HFF-Myc (cell line): Measurements from ENCODE around the gene HLF.

Source experiments
- DNase-seq: peaks from one replicate; pipeline ENCODE4 v3.0.0-alpha.2; 2011; ENCODE audit warnings: low read depth; ENCODE audit errors: extremely low read depth
- H3K4me3 ChIP-seq: replicated peaks from 2 replicates; pipeline ENCODE4 v1.5.1; 2011; ENCODE audit warnings: low read depth, mild to moderate bottlenecking, control low read depth, low read length
- TF ChIP-seq, protein P1 (sequence below): IDR thresholded peaks from 2 replicates; pipeline ENCODE4 v1.5.1; 2012; ENCODE audit warnings: mild to moderate bottlenecking, low read depth, low read length, control low read depth; ENCODE audit errors: missing control alignments

Gene HLF

DNA sequence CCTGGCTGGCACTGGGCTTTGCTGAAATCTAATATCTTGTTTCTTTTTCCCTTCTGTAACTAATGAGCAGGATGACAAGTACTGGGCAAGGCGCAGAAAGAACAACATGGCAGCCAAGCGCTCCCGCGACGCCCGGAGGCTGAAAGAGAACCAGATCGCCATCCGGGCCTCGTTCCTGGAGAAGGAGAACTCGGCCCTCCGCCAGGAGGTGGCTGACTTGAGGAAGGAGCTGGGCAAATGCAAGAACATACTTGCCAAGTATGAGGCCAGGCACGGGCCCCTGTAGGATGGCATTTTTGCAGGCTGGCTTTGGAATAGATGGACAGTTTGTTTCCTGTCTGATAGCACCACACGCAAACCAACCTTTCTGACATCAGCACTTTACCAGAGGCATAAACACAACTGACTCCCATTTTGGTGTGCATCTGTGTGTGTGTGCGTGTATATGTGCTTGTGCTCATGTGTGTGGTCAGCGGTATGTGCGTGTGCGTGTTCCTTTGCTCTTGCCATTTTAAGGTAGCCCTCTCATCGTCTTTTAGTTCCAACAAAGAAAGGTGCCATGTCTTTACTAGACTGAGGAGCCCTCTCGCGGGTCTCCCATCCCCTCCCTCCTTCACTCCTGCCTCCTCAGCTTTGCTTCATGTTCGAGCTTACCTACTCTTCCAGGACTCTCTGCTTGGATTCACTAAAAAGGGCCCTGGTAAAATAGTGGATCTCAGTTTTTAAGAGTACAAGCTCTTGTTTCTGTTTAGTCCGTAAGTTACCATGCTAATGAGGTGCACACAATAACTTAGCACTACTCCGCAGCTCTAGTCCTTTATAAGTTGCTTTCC lies 56.0 kb downstream of the HLF start:
- no peak for DNase-seq
- no peak overlapping the region; the same call in 1 of the 2 replicates for H3K4me3 ChIP-seq
- TF ChIP-seq, protein P1, sequence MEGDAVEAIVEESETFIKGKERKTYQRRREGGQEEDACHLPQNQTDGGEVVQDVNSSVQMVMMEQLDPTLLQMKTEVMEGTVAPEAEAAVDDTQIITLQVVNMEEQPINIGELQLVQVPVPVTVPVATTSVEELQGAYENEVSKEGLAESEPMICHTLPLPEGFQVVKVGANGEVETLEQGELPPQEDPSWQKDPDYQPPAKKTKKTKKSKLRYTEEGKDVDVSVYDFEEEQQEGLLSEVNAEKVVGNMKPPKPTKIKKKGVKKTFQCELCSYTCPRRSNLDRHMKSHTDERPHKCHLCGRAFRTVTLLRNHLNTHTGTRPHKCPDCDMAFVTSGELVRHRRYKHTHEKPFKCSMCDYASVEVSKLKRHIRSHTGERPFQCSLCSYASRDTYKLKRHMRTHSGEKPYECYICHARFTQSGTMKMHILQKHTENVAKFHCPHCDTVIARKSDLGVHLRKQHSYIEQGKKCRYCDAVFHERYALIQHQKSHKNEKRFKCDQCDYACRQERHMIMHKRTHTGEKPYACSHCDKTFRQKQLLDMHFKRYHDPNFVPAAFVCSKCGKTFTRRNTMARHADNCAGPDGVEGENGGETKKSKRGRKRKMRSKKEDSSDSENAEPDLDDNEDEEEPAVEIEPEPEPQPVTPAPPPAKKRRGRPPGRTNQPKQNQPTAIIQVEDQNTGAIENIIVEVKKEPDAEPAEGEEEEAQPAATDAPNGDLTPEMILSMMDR: no peak

DNA sequence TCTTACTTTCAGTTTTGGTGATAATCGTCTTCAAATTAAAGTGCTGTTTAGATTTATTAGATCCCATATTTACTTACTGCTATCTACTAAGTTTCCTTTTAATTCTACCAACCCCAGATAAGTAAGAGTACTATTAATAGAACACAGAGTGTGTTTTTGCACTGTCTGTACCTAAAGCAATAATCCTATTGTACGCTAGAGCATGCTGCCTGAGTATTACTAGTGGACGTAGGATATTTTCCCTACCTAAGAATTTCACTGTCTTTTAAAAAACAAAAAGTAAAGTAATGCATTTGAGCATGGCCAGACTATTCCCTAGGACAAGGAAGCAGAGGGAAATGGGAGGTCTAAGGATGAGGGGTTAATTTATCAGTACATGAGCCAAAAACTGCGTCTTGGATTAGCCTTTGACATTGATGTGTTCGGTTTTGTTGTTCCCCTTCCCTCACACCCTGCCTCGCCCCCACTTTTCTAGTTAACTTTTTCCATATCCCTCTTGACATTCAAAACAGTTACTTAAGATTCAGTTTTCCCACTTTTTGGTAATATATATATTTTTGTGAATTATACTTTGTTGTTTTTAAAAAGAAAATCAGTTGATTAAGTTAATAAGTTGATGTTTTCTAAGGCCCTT lies 56.8 kb downstream of the HLF start:
- TF ChIP-seq, protein P1: no peak
- DNase-seq: no peak
- peak overlapping the region; percentile 13; the same call in 1 of the 2 replicates for H3K4me3 ChIP-seq

DNA sequence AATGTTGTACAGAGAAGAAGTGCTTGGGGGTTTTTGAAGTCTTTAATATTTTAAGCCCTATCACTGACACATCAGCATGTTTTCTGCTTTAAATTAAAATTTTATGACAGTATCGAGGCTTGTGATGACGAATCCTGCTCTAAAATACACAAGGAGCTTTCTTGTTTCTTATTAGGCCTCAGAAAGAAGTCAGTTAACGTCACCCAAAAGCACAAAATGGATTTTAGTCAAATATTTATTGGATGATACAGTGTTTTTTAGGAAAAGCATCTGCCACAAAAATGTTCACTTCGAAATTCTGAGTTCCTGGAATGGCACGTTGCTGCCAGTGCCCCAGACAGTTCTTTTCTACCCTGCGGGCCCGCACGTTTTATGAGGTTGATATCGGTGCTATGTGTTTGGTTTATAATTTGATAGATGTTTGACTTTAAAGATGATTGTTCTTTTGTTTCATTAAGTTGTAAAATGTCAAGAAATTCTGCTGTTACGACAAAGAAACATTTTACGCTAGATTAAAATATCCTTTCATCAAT lies 57.8 kb downstream of the HLF start:
- TF ChIP-seq, protein P1: no peak
- H3K4me3 ChIP-seq: no peak overlapping the region

DNA sequence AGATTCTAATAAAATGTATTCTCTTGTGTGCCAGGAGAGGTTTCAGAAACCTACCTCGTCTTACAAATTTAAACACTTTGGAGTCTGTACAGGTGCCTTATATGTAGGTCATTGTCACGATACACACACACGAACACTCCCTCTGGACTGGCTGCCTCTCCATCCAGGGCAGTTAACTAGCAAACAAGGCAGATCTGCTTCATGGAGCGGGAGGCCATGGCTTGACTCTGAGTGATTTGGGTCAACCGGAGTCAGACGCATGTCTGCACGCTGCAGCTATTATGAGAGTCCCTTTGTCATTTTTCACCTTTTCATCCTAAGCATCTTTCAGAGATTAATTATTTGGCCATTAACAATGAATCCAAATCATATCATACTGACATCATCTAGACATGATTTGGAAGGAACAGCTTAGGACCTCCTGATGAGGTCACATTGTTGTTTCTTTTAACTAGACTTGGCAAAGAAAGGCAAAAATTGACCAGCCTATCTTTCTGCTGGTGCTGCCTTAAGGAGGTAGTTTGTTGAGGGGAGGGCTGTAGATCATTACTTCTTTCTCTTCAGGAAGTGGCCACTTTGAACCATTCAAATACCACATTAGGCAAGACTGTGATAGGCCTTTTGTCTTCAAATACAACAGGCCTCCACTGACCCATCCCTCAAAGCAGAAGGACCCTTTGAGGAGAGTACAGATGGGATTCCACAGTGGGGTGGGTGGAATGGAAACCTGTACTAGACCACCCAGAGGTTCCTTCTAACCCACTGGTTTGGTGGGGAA lies 58.9 kb downstream of the HLF start:
- no peak for DNase-seq
- no peak overlapping the region for H3K4me3 ChIP-seq
- TF ChIP-seq, protein P1: no peak

More for the DNA sequence above, 57.8 kb downstream of the HLF start:
- DNase-seq: peak; percentile 6

DNA sequence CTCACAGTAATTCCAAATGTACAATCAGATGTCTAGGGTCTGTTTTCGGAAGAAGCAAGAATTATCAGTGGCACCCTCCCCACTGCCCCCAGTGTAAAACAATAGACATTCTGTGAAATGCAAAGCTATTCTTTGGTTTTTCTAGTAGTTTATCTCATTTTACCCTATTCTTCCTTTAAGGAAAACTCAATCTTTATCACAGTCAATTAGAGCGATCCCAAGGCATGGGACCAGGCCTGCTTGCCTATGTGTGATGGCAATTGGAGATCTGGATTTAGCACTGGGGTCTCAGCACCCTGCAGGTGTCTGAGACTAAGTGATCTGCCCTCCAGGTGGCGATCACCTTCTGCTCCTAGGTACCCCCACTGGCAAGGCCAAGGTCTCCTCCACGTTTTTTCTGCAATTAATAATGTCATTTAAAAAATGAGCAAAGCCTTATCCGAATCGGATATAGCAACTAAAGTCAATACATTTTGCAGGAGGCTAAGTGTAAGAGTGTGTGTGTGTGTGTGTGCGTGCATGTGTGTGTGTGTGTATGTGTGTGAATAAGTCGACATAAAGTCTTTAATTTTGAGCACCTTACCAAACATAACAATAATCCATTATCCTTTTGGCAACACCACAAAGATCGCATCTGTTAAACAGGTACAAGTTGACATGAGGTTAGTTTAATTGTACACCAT lies 59.7 kb downstream of the HLF start:
- TF ChIP-seq, protein P1: no peak
- no peak for DNase-seq
- no peak overlapping the region for H3K4me3 ChIP-seq

DNA sequence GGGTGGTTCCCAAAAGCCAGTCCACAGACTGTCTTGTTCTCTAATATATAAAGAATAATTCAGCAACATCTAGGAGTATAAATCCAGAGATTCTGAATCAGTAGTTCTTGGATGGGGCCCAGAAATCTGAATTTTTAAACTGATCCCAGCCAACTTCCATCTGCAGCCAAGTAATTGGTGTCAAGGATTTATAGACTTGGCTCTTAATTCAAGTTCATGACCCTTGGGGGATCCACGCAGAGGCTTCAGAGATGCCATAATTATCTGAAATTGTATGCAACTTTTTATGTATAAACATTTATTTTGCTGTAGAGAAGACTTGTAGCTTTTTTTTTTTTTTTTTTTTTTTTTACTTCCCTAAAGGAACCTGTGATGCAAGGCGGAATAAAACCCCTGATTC lies 60.6 kb downstream of the HLF start:
- TF ChIP-seq, protein P1: no peak
- DNase-seq: no peak

More for the DNA sequence above, 60.6 kb downstream of the HLF start:
- H3K4me3 ChIP-seq: no peak overlapping the region
